Upper lobe of left lung (tissue), 4 donors: ENCODE results near the gene HOXA2.

ENCODE experiments used
- EP300 ChIP-seq, 4 donors: sonication (generic); formaldehyde crosslinking; IDR thresholded peaks; one replicate each; pipeline ENCODE4 v1.5.1; 2017; ENCODE audit warnings: antibody characterized with exemption in 4 of 4, control low read depth in 2 of 4
- POLR2A ChIP-seq, 4 donors: fragments of 450-650 bp; IDR thresholded peaks; one replicate each; pipeline ENCODE4 v1.5.1; 2016 to 2017; ENCODE audit warnings: antibody characterized with exemption in 4 of 4, mild to moderate bottlenecking in 2 of 4
- TF ChIP-seq, protein P1 (sequence below), 6 experiments: fragments of 450-650 bp in 4 of 6; fragments of 200-600 bp in 2 of 6; sonication (generic) in 2 of 6; IDR thresholded peaks; one replicate each; pipeline ENCODE4 v1.5.1; 2016 to 2019; ENCODE audit warnings: antibody characterized with exemption in 6 of 6

DNA sequence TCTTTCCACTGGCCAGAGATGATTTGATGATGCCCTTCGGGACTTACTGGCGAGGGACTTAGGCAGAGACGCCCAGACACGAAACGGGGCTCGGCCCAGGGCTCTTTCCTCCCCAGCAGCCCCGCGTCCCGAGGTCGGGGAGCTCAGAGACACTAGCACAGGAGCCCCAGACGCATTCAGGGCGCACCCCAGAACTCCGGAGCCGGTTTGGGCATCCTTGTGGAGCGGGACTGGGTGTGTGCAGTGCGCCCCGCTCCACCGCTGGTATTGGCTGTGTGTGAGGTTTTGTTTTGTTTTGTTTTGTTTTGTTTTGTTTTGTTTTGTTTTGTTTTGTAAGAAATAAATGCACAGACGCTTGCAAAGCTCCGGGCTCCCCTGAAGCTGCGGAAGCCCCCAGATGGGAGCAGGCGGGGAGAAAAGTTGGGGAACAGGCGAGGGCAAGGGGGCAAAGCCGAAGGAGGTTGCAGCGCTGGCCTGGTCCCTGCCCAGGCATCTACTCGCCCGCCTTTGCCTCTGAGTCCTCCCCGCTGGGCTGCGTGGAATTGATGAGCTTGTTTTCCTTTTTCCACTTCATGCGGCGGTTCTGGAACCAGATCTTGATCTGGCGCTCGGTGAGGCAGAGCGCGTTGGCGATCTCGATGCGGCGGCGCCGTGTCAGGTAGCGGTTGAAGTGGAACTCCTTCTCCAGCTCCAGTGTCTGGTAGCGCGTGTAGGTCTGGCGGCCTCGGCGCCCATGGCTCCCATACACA lies 42.9 kb upstream of the HOXA2 start:
- no peak for TF ChIP-seq EP300 (IDR thresholded peaks at IDR 0.05)
- TF ChIP-seq, protein P1, sequence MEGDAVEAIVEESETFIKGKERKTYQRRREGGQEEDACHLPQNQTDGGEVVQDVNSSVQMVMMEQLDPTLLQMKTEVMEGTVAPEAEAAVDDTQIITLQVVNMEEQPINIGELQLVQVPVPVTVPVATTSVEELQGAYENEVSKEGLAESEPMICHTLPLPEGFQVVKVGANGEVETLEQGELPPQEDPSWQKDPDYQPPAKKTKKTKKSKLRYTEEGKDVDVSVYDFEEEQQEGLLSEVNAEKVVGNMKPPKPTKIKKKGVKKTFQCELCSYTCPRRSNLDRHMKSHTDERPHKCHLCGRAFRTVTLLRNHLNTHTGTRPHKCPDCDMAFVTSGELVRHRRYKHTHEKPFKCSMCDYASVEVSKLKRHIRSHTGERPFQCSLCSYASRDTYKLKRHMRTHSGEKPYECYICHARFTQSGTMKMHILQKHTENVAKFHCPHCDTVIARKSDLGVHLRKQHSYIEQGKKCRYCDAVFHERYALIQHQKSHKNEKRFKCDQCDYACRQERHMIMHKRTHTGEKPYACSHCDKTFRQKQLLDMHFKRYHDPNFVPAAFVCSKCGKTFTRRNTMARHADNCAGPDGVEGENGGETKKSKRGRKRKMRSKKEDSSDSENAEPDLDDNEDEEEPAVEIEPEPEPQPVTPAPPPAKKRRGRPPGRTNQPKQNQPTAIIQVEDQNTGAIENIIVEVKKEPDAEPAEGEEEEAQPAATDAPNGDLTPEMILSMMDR (IDR thresholded peaks at IDR 0.05), result no peak
- no peak for TF ChIP-seq POLR2A (IDR thresholded peaks at IDR 0.05)
